ENCODE results near the gene EEF1AKMT1.

DNA sequence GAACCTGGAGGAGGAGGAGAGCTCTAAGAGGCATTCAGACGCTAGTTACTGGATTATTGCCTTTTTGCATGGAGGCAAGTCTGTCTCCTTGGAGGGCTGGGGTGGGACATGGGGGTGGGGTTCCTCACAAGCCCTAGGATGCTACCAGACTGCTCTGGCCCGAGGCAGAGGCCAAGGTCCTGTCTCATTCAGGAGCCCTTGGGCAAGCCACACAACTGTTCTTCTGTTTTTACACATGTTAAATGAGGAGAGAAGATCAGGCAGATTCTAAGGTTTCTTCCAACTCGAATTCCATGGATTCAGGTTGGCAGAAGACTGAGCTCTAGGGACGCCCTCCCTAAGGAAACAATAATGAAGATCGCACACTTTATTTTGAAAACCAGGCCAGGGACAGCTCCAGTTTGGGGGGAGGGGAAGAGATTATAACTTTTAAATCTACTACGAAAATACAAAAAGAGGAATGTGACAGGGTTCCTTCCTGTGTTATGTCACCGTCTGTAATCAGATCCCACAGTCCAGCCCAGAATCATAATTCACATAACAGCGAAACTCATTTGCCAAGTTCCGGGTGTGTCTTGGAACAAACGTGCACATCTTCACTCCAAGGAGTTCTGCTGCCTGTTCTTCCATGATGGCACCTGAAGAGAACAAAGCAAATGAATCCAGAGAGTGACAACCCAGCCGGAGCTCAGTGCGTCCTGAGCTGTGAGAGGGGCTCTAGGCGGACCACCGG lies 45.0 kb downstream of the EEF1AKMT1 start:
- TF ChIP-seq, protein P1, sequence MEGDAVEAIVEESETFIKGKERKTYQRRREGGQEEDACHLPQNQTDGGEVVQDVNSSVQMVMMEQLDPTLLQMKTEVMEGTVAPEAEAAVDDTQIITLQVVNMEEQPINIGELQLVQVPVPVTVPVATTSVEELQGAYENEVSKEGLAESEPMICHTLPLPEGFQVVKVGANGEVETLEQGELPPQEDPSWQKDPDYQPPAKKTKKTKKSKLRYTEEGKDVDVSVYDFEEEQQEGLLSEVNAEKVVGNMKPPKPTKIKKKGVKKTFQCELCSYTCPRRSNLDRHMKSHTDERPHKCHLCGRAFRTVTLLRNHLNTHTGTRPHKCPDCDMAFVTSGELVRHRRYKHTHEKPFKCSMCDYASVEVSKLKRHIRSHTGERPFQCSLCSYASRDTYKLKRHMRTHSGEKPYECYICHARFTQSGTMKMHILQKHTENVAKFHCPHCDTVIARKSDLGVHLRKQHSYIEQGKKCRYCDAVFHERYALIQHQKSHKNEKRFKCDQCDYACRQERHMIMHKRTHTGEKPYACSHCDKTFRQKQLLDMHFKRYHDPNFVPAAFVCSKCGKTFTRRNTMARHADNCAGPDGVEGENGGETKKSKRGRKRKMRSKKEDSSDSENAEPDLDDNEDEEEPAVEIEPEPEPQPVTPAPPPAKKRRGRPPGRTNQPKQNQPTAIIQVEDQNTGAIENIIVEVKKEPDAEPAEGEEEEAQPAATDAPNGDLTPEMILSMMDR (IDR thresholded peaks at IDR 0.05; ENCODE audit: poor library complexity, severe bottlenecking), result no peak
- TF ChIP-seq EZH2 (IDR thresholded peaks at IDR 0.05; ENCODE audit: borderline replicate concordance, insufficient read depth, low read length, poor library complexity, severe bottlenecking) (no peak), MXI1 (conservative IDR thresholded peaks at IDR 0.05; ENCODE audit: poor library complexity, severe bottlenecking) (no peak), TAF1 (IDR thresholded peaks at IDR 0.05; ENCODE audit: low read depth) (no peak), SMC3 (conservative IDR thresholded peaks at IDR 0.05; ENCODE audit: poor library complexity) (no peak), RAD21 (conservative IDR thresholded peaks at IDR 0.05) (no peak), POLR2AphosphoS5 (IDR thresholded peaks at IDR 0.05) (no peak), EP300 (conservative IDR thresholded peaks at IDR 0.05; ENCODE audit: poor library complexity, severe bottlenecking) (no peak)
- TF ChIP-seq, protein P2, sequence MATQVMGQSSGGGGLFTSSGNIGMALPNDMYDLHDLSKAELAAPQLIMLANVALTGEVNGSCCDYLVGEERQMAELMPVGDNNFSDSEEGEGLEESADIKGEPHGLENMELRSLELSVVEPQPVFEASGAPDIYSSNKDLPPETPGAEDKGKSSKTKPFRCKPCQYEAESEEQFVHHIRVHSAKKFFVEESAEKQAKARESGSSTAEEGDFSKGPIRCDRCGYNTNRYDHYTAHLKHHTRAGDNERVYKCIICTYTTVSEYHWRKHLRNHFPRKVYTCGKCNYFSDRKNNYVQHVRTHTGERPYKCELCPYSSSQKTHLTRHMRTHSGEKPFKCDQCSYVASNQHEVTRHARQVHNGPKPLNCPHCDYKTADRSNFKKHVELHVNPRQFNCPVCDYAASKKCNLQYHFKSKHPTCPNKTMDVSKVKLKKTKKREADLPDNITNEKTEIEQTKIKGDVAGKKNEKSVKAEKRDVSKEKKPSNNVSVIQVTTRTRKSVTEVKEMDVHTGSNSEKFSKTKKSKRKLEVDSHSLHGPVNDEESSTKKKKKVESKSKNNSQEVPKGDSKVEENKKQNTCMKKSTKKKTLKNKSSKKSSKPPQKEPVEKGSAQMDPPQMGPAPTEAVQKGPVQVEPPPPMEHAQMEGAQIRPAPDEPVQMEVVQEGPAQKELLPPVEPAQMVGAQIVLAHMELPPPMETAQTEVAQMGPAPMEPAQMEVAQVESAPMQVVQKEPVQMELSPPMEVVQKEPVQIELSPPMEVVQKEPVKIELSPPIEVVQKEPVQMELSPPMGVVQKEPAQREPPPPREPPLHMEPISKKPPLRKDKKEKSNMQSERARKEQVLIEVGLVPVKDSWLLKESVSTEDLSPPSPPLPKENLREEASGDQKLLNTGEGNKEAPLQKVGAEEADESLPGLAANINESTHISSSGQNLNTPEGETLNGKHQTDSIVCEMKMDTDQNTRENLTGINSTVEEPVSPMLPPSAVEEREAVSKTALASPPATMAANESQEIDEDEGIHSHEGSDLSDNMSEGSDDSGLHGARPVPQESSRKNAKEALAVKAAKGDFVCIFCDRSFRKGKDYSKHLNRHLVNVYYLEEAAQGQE (IDR thresholded peaks at IDR 0.05; ENCODE audit: borderline replicate concordance), result no peak
